Smooth muscle cell (in vitro differentiated cells): ENCODE measurements around the gene PNP. TPM values are rescaled to one million over a fixed set of nuclear protein-coding genes. Genes with fewer than 3 reads are reported as not detected.

Experiments
- DNase-seq: peaks from one replicate; lab custom pipeline; 2025; ENCODE audit not compliant: unreplicated experiment; lab: John Stamatoyannopoulos, UW
- H2AFZ ChIP-seq: fragments of 200-600 bp; sonication (generic); 2 replicates; pipeline ENCODE4 v1.6.0; 2016; ENCODE audit warnings: antibody characterized with exemption, low read depth, mild to moderate bottlenecking
- H3F3A ChIP-seq: fragments of 200-600 bp; sonication (generic); 2 replicates; pipeline ENCODE4 v1.6.0; 2017; ENCODE audit warnings: antibody characterized with exemption, low read depth
- H3K27ac ChIP-seq: fragments of 200-600 bp; sonication (generic); 2 replicates; pipeline ENCODE4 v1.5.1; 2016; ENCODE audit warnings: low read depth, mild to moderate bottlenecking
- H3K27me3 ChIP-seq: fragments of 200-600 bp; sonication (generic); 2 replicates; pipeline ENCODE4 v1.6.1; 2016; ENCODE audit warnings: low read depth, mild to moderate bottlenecking
- H3K36me3 ChIP-seq: fragments of 200-600 bp; sonication (generic); 2 replicates; pipeline ENCODE4 v1.5.1; 2016; ENCODE audit warnings: low read depth
- H3K4me1 ChIP-seq: fragments of 200-600 bp; sonication (generic); 2 replicates; pipeline ENCODE4 v1.5.1; 2016; ENCODE audit warnings: low read depth
- H3K4me2 ChIP-seq: fragments of 200-600 bp; sonication (generic); 2 replicates; pipeline ENCODE4 v1.6.0; 2016; ENCODE audit warnings: mild to moderate bottlenecking
- H3K4me3 ChIP-seq: fragments of 200-600 bp; sonication (generic); 2 replicates; pipeline ENCODE4 v1.5.1; 2016; ENCODE audit warnings: mild to moderate bottlenecking
- H3K79me2 ChIP-seq: fragments of 200-600 bp; sonication (generic); 2 replicates; pipeline ENCODE4 v1.6.0; 2016; ENCODE audit warnings: low read depth, mild to moderate bottlenecking
- H3K9ac ChIP-seq: fragments of 200-600 bp; sonication (generic); 2 replicates; pipeline ENCODE4 v1.6.0; 2016; ENCODE audit warnings: low read depth
- H3K9me3 ChIP-seq: fragments of 200-600 bp; sonication (generic); replicated peaks from 2 replicates; pipeline ENCODE4 v1.5.1; 2016; ENCODE audit warnings: low read depth
- H4K20me1 ChIP-seq: fragments of 200-600 bp; sonication (generic); 2 replicates; pipeline ENCODE4 v1.6.0; 2016; ENCODE audit warnings: low read depth
- CTCF ChIP-seq: fragments of 200-600 bp; sonication (generic); IDR thresholded peaks from 2 replicates; pipeline ENCODE4 v1.5.1; 2017; ENCODE audit warnings: borderline replicate concordance, mild to moderate bottlenecking, antibody characterized with exemption; ENCODE audit not compliant: insufficient read depth, poor library complexity, severe bottlenecking
- WGBS: methylation state at CpG from one replicate; pipeline ENCODE4 v1.1.7; 2016; ENCODE audit warnings: low lambda C conversion rate; 5-methylcytosine and 5-hydroxymethylcytosine counted together
- polyA plus RNA-seq: library from polyadenylated mRNA; unstranded; fragments of >200 nt; fragmentation: Nextera tagmentation; extraction: Ambion mirVana; gene quantifications from 2 replicates; pipeline ENCODE4 v1.2.1, GENCODE V29; 2016
- total RNA-seq: library from RNA; depleted of rRNA; stranded (reverse); fragments of >200 nt; gene quantifications from 2 replicates; pipeline ENCODE4 v1.2.3, GENCODE V29; 2014

PNP gene
- total and polyA plus RNA-seq, 2 experiments from 2014 or later: 24.2 to 49.7 TPM

- Histone ChIP-seq H3K36me3 (no peaks in the 10 kb centered on the region), H3K4me1 (peaks cover 4% of the 10 kb centered on the region), H3K4me3 (no peak overlapping the region), H3K9ac (no peak overlapping the region), H3K27me3 (no peaks in the 10 kb centered on the region), H3K4me2 (no peak overlapping the region), H4K20me1 (no peaks in the 10 kb centered on the region), H3K79me2 (no peaks in the 10 kb centered on the region), H2AFZ (no peak overlapping the region), H3F3A (peaks cover 4% of the 10 kb centered on the region), H3K27ac (no peak overlapping the region), H3K9me3 (no peaks in the 10 kb centered on the region)
- 96% methylated on average over 30 of the region's 30 CpGs for WGBS
- DNase-seq: no peak
- no peak for TF ChIP-seq CTCF
Observed at GRCh38 chr14:20429801-20430669, 39.2 kb upstream of the PNP start.

GRCh38 chr14:20434701-20435581 is 34.3 kb upstream of the PNP start:
- no peak overlapping the region for H3K4me2 ChIP-seq
- WGBS: 82% methylated on average over 42 of the region's 44 CpGs
- DNase-seq: no peak

GRCh38 chr14:20435582-20436362 is 33.4 kb upstream of the PNP start, which contains the start of gene KLHL33:
KLHL33 (minus strand) TSS chr14:20436166; CDS start chr14:20435811, 355 bp downstream.
- Histone ChIP-seq H3K4me3 (no peak within 1 kb of the TSS), H3F3A (no peaks in the 10 kb centered on the region), H4K20me1 (no peaks in the 10 kb centered on the region), H2AFZ (no peak within 1 kb of the TSS), H3K9me3 (no peaks in the 10 kb centered on the region), H3K27ac (no peak within 1 kb of the TSS), H3K4me2 (no peak within 1 kb of the TSS), H3K9ac (no peak within 1 kb of the TSS), H3K27me3 (no peaks in the 10 kb centered on the region), H3K79me2 (no peaks in the 10 kb centered on the region), H3K36me3 (no peaks in the 10 kb centered on the region), H3K4me1 (no peaks in the 10 kb centered on the region)
- 92% methylated on average over 17 of the region's 17 CpGs for WGBS
- TF ChIP-seq CTCF: no peak
- DNase-seq: no peak

More at GRCh38 chr14:20434701-20435581, 34.3 kb upstream of the PNP start:
- Histone ChIP-seq H3F3A (no peaks in the 10 kb centered on the region), H4K20me1 (no peaks in the 10 kb centered on the region), H3K9ac (no peak overlapping the region), H2AFZ (no peak overlapping the region), H3K36me3 (no peaks in the 10 kb centered on the region), H3K9me3 (no peaks in the 10 kb centered on the region), H3K27me3 (no peaks in the 10 kb centered on the region), H3K4me3 (no peak overlapping the region), H3K79me2 (no peaks in the 10 kb centered on the region), H3K27ac (no peak overlapping the region), H3K4me1 (no peaks in the 10 kb centered on the region)
- no peak for TF ChIP-seq CTCF
